Fibroblast of gingiva (primary cell): Measurements from ENCODE around the gene RFESD.
"Not testable (repeated sequence)": the region's sequence is repeated elsewhere in the genome, so short reads cannot be mapped to it uniquely, and the experiment has no call there.

Experiments used
- DNase-seq: peaks from one replicate; pipeline ENCODE4 v3.0.0-alpha.2; 2011; ENCODE audit warnings: low read depth

RFESD gene

DNA sequence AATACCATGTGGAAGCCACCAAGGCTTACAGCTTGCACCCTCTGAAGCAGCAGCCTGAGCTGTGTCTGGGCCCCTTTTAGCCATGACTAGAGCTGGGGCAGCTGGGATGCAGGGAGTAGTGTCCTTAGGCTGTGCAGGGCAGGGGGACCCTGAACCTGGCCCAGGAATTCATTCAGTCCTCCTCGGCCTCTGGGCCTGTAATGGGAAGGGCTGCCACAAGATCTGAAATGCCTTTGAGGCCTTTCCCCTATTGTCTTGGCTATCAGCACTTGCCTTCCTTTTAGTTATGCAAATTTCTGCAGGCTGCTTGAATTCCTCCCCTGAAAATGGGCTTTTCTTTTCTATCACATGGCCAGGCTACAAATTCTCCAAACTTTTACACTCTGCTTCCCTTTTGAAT lies 17.6 kb upstream of the RFESD start:
- DNase-seq, result no peak

DNA sequence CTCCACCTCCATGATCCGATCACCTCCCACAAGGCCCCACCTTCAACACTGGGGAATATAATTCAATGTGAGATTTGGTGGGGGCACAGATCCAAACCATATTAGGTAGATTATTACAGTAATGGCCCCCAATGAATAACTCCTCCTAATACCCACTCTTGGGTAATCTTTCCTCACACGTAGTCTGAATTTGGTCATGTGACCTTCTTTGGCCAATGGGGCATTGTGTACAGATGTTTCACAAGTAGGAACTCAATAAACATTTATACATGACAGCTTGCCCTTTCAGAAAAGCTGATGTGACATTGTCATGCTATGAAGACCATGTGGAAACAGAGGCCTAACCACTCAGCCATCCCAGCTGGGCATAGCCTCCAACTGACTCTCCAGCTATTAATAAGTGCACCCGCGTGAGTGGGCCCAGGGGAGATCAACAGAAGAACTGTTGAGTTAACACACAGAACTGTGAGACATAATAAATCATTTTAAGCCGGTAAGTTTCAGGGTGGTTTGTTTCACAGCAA lies 16.1 kb upstream of the RFESD start:
- DNase-seq, result no peak

DNA sequence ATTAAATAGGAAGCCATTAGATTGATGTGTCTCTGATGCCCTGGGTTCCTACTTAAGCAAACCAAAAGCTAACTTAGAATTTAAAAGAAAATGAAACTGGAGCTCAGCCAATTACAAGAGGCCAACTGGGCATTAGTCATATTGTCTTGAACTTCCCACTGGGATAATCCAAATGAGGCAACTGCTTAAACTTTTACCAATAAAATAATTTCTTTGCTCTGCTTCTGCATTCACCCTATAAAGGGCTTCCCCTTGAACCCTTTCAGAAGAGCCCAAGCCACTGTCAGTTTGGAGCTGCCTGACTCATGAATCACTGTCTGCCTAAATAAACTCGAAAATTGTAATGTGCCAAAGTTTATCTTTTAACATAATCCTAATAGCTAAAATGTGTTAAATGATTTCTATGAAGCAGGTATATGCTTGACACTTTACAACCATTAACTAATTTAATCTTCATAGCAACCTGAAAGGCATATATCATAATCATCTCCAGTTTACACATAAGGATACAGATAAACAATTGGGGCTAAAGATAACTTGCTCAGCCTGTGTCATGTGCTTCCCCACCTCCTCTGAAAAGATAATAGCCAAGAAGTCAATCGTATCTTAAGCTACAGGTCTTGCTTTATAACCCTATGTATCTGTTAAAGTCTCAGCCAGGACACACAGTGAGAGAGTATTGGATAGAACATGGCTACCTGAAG lies 15.2 kb upstream of the RFESD start:
- DNase-seq, result peak; percentile 75

DNA sequence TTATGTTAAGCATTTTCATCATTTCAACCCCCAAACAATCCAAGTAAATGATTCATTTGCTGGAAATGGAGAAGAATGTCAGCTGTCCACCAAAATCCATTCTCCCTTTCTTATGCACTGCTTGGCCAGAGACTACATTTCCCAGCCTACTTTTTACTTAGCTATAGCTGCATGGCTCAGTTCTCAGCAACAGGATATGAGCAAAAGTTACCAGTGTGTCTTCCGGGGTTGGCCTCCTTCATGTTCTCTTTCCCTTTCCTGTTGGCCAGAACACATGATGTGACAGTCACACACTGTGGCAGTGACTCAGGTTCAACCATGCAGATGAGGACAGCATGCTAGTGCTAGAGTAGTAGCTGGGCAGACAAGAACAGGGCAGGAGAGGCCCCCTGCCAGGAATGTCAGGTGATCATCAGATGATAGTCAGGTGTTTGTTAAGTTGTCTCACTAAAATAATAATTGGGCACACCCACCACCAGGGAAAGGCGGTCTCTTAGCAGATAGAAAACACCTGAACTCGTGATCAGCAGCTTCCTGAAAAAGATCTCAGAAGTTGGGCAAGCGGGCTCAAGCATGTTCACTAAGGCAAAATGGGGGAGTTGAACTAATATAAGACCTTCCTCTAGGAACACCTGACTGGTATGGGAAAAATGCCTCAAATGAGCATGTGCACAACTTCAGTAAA lies 14.4 kb upstream of the RFESD start:
- DNase-seq, result peak; percentile 26

DNA sequence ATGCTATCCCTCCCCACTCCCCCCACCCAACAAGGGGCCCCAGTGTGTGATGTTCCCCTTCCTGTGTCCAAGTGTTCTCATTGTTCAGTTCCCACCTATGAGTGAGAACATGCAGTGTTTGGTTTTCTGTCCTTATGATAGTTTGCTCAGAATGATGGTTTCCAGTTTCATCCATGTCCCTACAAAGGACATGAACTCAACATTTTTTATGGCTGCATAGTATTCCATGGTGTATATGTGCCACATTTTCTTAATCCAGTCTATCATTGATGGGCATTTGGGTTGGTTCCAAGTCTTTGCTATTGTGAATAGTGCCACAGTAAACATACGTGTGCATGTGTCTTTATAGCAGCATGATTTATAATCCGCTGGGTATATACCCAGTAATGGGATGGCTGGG lies 13.6 kb upstream of the RFESD start:
- not testable (repeated sequence) for DNase-seq

DNA sequence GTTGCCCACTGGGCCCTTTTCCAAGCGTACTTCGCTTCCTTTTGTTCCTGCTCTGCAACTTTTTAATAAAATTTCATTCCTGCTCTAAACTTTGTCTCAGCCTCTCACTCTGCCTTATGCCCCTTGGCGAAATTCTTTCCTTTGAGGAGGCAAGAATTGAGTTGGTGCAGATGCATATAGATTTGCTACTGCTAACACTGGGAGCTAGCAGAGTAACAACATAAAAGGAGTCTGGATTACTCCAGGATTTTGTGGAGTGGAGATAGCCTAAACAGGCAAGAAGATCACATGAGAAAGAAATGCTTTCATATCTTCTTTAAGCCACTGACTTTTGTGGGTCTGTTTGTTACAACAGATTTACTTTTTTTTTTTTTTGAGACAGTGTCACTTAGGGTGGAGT lies 12.9 kb upstream of the RFESD start:
- DNase-seq, result no peak

DNA sequence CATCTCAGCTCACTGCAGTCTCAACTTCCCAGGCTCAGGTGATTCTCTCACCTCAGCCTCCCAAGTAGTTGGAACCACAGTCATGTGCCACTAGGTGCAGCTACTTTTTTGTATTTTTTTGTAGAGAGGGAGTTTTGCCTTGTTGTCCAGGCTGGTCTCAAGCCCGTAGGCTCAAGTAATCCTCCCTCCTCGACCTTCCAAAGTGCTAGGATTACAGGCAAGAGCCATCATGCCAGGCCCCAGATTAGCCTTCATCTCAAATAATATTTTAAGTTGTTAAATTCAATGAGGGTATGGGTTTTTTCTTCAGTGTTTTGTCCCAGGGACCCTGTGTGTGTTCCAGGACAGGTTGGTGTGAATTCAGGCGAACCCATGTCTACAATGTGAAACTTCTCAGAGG lies 12.5 kb upstream of the RFESD start:
- no peak for DNase-seq

DNA sequence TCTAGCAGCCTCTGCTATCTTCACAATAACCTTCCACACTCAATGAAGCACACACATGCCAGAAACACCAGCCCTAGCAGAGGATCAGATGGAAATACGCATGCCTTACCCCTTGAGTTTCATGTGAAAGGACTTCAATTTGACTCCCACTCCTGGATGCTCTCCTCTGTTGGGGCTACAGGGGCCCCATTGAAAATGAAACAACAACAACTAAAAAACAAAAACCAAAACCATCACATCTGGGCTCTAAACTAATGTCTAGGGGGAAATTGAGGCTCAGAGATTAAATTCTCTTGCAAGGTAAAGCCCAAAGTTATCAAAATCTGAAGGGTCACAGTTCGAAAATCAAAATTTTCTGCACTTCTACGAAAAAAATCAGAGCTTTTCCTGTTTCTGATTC lies 7.9 kb upstream of the RFESD start:
- DNase-seq, result no peak

DNA sequence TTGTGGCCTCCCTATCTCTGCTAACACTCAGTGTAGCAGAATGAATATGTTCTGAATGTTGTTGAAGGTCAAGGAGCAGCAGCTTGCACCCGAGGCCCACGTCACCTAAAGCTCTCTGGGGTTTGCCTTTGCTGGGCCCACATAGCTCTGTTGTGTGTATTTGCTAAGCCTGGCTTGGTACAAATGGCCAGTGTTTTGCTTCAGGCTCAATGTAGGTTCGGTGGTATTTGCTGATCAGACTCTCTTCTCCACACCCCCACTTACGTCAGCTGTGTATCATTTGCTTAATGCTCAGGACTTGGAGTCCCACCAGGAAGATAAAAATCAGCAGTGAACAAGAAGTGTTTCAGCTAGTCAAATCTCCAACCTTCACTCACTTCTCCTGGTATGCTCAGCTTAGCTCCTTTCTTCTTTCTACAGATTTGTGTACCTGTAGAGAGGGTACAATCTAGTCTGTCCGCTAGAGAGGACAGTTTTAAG lies 4.8 kb upstream of the RFESD start:
- DNase-seq, result peak; percentile 62

DNA sequence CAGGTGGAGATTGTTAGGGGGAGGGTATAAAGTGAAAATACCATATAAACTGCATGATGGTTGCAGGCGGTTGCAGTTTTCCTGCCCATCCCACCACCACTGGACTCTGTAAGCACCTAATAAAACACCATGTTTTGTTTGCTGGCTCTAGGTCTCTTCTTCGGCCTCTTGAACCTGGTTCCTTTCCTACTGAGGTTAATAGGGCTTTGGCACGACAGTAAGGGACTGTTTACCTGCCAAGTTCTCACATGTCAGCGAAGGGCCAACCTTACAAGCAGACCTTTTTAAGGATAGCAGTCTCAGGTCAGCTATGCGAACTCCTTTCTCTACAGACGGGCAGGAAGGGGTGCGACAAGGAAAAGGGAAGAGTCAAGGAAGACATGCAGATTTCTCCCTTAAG lies 3.4 kb upstream of the RFESD start:
- no peak for DNase-seq

DNA sequence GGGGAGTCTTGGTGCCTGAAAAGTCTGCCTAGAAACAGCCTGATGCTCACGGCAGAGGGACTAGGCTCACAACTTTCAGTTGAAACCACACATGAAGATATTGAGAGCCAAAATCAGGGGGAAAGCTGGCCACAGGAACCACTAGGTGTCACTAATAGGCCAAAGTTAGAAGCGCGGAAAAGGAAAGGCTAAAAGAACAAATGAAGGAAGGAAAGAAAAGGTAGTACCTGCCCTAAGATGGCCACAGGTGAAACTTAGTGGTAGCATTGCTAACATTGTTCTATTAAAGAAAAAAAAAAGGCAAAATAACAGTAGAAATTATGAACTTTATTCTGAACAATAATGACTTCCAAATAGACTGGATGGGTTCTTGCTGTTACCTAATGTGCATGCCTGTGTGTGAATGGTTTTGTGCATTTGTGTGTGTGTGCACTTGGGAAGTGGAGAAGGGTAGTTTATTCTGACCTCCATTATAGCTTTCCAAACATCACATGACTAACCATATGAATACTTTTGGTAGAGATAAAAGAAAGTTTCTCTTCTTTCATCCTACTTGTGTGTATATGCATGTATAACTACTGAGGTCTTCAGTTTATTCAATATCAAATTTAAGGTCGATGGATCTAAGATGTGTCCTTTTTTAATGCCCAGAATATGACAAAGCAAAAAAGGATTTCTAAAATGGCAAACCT lies 2.1 kb upstream of the RFESD start:
- peak; percentile 39 for DNase-seq

DNA sequence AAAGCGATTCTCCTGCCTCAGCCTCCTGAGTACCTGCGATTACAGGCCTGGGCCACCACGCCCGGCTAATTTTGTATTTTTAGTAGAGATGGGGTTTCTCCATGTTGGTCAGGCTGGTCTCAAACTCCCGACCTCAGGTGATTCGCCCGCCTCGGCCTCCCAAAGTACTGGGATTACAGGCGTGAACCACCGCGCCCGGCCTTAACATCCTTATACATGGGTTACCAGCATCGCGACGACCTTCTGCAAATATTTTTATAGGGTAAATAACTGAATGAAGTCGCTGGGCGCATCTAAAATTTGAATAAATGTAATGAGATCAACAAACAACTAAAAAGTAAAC lies 380 bp upstream of the RFESD start:
- not testable (repeated sequence) for DNase-seq

DNA sequence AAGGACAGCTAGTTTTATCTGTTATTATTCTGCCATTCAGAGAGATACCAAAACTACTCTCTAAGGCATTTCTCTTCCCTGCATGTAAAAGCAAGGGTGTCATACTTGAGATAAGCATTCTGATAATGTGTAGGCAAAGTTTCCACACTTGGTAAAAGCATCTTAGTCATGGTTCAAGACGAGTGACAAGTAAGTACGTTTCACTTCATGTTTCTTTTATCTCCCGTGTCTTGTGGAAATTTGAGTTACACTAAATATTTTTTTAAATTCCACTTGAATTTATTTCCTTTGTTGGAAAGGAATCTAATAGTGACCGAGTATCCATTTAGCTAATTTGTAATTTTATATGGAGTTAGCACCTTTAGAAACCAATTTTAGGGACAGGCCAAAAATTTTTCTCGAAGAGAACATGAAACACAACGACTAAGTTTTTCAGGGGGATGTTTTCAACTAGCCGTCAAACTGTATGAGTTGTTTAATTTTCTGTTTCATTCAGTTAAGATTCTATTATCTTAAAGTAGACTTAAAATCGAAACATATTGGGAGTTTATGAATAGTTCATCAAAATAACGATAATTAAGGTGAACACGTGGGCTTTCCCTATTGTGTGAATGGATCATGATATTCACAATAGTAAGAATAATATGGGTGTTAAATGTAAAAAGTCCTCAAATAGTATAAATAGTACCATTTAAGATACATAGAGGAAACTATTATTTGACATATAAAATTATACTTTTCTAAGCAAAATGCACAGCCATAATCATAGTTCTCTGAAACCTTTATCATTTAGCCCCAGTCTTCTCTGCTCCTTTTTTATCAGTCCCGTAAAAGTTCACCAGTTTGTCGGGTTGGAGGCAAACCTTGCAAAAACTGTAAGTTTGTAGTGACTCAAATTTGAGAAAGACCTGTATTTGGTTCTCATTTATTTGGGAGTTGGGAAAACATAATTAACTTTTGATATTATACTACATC lies 1.6 kb downstream of the RFESD start:
- DNase-seq, result no peak

DNA sequence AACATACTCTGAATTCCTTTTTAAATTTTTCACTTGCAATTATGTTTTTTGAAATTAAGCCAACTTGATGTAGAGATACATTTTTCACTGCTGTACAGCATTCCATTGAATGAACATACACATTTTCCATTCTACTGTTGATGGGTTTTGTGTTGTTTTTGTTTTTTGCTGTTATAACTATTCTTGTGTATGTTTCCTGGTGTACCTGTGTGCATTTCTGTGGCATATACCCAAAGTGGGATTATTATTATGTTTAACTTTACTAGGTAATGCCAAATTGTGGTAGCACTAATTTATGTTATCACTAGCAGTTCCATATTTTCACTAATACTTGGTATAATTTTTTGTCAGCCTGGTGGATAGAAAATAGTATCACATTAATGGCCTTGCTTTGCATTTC lies 2.7 kb downstream of the RFESD start:
- no peak for DNase-seq

DNA sequence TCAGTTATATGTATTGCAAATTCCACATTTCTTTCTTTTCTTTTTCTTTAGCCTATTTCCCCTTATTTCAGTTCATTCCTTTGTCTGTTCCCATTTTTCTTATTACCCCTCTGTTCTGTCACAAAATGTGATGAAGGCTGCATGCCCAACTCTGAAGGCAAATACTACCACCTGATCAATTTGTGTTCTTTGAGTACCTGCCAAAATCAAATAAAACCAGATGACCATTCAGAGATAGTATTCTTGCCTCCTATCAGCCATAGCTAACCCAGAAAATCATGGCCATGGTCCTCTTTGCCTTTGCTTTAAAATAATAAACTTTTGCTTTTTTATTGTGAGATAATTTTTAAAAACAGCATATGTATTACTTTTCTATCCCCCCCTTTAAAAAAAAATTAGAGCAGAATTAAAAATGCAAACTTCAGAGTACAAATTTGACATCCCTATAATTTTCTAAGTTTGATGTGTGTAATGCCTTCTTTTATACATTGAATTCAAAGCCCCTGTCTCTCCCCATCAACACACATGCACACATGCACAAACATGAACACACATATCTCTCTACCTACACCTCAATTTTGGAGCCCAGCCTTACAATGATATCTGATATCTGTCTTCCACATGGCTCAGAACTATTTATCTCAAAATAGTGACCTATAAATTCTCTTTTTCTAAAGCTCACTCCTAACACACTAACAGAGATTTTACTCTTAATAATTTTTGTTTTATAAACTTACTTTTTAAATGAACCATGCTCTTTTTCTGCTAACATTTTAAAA lies 3.5 kb downstream of the RFESD start:
- DNase-seq, result no peak

DNA sequence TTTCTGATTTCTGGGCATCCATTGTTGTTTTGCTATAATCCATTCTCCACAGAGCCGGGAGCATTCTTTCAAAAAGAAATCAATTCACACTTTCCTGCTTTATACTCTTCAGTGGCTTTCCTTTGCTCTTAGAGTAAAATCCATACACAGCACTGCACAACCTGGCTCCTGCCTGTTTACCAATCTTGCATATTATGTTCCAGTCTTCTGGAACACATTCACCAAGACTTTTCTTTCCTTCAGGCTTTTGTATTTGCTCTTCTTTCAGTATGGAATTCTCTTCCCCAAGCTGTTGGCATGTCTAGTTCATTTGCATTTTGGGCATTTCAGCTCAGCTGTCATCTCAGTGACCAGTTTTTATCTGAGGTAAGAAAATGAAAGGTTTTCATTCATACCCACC lies 6.3 kb downstream of the RFESD start:
- DNase-seq, result no peak

DNA sequence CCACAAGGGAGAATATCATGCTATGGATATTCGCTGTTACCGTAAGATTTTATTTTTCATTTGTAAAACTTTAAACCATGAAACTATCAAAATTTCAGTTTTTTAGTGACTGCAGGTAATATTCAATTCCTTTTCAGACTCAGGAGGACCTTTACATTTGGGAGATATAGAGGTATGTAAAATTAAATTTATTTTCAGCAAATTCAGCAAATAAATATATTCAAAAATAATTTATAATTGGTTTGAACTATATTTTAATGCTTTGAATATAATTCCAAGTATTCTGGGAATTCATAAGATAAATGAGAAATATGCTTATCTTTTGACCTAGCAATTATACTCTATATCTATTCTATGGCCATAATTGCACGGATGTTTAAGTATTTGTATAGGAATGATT lies 7.6 kb downstream of the RFESD start:
- no peak for DNase-seq

DNA sequence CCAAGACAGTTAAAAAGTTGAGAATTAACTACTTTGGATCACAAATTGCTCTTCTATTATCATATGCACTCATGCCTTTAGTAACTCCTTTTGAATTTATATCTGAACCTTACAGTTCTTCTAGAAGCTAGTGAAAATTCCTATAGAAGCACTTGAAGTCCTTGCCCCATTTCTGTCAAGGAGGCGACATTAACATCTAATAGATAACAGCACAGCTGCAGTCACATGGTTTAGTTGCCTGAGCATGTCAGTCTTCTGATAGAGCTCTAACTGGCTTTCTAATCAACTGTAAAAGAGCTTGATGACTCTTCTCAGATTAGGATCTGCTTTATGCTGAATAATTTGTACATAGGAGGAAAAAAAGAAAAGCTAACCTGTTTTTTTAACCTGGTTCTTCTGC lies 9.0 kb downstream of the RFESD start:
- DNase-seq, result no peak

DNA sequence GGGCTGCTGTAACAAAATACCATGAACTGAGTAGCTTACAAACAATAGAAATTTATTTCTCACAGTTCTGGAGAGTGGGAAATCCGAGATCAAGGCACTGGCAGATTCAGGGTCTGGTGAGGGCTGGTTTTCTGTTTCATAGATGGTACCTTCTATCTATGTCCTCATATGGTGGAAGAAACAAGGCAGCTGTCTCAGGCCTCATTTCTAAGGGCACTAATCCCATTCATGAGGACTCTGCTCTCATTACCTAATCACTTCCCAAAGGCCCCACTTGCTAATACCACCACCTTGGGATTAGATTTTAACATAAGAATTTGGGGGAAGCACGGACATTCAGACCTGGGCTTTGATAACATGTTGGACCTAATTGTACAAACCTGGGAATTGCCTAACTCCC lies 13.5 kb downstream of the RFESD start:
- DNase-seq, result no peak

DNA sequence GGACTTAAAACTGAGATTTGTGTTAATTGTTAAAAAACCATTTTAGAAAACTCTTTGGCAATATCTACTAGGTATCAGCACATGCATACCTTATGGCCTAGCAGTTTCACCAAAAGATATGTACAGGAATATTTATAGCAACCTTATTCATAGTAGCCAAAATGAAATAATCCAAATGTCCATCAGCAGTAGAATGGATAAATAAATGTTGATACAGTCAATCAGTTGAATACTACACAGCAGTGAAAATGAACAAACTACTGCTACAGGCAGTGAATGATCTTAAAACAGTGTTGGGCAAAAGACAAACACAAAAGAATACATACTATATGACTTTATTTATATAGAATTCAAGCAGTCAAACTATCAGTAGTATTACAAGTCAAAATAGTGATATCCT lies 16.4 kb downstream of the RFESD start:
- no peak for DNase-seq

DNA sequence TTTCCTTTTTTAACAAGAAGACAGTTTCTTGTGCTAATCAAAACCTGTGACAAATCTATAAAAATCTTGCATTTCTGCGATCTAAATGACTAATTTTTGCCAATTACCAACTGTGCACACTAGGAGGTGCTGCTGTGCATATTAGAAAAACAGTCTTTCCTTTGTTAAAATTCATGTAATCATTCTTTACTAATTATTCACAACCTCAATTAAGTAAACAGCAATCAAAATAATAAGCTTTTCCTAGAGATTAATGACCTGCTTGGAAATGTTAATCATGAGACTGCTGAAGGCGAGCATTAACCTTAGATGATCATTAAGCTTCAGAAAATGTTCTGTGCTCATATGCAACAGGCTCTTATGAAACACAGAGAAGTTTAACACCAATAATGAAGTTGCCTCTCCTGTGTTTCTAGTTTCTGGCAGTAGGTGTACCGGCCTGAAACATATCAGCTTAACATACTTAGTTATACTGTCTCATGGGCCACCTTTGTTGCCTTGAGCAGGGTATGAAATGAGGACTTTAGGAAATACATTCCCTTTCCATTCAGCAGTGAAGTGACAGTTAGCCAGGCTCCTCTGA lies 17.7 kb downstream of the RFESD start:
- DNase-seq, result peak; percentile 8
